ENCODE measurements around the gene PRDM10. TPM values are rescaled to one million over a fixed set of nuclear protein-coding genes. Genes with fewer than 3 reads are reported as not detected.
"Not testable (repeated sequence)": the region's sequence is repeated elsewhere in the genome, so short reads cannot be mapped to it uniquely, and the experiment has no call there.

PRDM10 gene
- polyA plus RNA-seq, 1 donor, result 5.1 TPM

DNA sequence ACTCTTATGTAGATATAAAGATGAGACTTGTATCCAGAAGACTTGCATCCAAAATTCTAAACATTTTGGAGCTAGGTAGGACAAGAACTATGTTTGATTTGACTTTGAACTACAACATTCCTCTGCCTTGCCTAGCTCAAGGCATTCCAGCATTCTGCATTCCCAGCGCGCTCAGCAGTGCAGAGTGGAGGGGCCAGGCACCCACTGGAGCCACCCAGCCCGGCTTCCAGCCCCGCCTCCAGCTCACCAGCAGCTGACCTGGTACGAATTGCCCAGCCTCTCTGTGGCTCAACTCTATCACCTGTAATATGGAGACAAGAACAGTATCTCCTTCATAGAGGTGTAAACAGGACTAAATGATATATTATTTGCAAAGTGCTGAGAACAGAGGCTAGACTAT is 28.8 kb downstream of the PRDM10 start:
- DNase-seq, result no peak

DNA sequence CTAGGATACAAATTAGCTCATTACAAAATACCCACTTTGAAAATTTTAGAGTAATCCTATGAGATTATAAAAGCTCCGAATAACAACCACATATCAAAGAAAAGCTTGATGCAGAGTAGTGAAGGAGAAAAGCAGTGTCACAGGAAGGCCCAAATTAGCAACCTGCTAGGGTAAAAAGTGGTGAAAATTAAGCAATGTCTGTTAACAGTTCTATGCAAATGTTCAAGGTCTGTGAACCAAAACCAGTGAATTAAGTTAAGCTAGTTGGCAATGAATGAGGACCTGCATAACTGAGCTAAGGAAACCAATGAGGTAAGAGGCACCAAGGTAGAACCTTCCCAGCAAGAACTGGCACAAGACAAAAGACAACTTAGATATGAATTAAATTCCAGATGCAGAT is 29.6 kb downstream of the PRDM10 start:
- DNase-seq, result no peak

DNA sequence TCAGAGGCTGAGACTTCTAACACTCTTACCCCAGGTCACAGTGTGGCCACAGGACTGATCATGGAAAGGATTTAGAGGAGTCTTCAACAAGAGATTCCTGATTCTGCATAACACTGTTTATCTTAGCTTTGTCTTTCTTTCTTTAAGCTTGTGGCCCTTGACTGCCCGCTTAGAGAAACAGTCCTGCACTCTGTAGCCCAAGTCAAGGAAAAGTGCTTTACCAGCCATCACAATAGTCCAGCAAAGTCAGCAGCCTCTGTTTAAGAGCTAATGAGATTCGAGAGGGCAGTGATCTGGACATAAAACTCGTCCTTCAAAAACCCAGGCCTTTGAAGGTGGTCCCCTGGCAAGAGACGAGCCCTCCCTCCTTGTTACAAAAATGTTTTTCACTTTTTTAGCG is 30.0 kb downstream of the PRDM10 start:
- DNase-seq, result no peak

DNA sequence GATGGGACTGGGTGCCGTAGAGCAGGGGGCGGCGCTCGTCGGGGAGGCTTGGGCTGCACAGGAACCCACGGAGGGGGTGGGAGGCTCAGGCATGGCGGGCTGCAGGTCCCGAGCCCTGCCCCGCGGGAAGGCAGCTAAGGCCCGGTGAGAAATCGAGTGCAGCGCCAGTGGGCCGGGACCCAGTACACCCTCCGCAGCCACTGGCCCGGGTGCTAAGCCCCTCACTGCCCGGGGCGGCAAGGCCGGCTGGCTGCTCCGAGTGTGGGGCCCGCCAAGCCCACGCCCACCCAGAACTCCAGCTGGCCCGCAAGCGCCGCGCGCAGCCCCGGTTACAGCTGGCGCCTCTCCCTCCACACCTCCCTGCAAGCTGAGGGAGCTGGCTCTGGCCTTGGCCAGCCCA is 30.8 kb downstream of the PRDM10 start:
- DNase-seq, result not testable (repeated sequence)

DNA sequence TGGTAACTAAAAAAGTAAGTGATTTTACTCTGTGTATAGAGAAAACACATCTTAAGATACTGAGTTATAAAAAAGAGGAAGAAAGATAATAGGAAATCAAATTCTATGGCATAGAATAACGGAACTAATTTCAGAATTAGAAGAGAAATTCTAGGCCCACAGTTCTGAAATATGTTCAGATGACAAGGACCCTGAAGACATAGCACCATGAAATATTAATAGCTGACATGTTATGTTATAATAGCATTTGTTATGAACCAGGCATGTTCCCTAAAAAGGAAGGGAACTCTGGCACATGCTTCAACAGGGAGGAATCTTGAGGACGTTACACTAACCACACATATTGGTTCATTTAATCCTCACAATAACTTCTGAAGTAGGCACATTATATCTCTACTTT is 32.7 kb downstream of the PRDM10 start:
- DNase-seq, result no peak

DNA sequence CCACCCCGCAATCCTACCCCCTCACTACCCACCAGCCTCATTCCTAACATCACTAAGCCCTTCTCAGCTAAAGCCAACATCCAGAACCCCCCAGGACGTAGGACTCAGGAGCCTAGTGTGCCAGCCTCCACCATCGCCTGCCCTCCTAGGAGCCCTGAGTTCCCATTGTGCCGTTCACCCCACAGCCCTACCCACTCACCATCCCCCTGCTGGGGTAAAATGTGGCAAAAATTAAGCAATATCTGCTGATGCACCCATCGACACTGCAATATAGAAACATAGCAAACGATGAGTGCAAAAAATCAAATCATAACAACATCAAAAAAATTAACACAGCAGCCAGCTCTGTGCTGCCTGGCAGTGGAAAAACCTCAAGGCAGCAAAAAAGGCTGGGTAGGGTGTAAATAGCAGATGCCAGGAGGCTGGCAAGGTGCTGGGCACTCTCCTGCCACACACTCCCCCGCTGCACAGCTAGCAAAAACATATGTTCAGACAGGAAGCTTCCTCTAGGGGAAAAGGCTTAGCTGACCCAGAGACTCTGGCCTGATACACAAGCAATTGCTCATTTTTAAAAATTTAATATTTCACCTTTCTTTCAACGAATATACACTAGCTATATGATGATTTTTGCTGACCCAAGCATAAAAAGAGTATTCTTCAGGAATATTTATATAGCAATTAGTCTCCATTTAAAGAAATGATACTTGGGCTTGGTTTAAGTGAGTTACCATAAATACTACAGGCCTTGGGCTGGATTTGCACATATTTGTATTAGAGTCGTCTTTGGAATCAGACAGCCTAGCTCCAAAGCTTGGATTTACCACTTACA is 33.8 kb downstream of the PRDM10 start:
- no peak for DNase-seq

DNA sequence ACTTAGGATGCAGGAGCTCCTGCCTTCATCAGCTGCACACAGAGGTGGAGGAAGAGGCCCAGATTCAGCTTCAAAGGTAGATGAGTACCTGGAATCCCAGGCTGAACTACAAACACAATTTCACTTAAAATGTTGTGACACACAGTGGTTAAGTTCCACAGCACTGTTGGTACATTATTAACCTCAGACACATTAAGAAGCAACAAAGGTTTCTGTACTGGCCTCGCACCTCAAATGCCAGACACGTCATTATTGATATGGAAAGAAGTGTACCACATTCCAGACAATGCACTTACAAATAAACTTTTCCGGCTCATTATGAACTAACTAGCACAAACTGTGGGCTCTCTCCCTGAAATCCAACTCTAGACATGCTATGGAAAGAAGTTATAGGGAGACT is 34.6 kb downstream of the PRDM10 start:
- DNase-seq, result no peak

DNA sequence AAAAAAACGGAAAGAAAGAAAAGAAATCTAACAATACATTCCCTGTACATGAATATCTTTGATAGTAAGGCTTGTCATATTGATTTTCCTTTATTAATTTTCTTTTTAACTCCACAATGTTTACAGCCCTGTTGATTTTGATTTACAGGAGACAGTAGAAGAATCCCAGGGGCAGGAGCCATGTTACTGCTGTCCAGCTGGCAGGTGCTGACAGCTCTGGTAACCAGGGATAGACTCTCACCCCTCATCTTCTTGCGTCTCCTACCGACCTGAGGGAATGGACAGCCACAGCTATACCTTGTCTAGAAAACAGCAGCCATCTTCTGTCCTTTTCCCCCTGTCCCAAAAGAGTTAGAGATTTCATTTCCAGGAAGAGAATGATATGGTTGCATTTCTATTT is 37.4 kb downstream of the PRDM10 start:
- DNase-seq, result no peak

DNA sequence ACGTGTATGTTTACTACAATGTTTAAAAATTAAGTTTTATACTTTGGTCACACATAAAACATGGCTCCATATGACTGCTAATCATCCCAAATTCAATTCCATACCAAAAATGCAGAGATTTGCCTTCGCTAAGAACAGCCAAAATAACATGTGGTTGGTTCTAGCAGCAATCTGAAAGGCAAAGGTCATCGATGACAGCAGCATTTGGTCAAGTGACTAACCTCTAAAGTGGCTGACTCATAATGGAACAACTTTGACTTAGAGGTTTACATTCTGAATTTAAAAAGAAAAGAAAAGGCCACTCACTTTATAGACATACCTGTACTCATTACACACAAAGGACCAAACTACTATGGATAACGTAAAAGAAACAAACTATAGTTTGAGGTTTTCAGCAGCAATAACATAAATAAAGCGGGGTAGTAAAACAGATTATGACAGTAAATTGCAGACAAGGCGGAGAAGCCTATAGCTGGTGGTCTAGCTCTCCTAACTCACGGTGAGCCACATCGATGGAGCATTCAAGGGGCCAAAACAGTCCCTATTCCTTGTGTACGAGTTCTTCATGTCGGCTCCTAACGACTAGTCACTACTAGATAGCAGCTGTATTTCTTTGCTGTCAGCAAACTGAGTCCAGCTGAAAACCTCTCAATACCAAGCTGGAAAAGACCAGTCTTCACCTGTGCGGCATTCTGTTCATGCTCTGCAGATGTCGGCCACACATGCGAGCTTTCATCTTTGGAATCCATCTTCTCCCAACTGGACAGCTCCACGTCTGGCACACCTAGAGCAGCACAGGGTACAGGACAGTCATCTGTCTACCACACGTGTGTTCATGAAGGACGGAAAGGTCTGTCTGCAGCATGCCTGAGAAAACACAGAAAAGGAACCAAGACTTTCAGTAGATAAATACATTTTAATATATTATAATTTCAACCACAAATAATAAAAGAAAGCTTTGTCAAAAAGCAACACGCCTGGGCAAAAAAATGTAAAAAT is 42.1 kb downstream of the PRDM10 start:
- DNase-seq, result no peak

DNA sequence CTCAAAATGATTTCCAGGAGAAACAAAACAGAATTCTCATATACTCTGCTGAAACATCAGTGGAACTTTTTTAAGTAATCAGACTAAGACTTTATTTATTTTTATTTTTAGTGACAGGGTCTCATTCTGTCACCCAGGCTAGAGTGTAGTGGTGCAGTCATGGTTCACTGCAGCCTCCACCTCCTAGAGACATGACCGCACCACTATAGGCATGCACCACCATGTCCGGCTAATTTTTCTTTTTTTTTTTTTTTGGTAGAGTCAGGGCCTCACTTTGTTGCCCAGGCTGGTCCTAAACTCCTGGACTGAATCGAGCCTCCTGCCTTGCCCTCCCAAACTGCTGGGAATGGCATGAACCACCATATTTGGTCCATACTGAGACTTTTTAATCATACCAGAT is 42.9 kb downstream of the PRDM10 start:
- no peak for DNase-seq

DNA sequence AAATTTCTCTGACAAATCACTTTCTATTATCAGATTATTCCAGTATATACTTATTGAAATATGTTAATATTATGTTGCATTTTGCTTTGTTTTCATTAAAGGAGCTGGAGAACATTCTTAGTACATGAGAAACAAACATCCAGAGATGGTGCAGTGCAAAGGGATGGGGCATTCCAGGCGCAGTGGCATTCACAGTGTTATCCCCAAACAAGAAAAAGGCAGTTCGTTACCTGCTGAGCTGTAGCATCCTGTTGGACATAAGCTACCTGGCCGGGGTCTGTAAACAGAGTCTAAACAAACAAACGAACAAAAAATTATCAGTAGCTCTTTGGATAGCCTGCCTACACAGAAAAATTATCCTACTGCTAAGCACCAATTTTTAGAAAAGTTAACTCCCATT is 47.4 kb downstream of the PRDM10 start:
- no peak for DNase-seq

DNA sequence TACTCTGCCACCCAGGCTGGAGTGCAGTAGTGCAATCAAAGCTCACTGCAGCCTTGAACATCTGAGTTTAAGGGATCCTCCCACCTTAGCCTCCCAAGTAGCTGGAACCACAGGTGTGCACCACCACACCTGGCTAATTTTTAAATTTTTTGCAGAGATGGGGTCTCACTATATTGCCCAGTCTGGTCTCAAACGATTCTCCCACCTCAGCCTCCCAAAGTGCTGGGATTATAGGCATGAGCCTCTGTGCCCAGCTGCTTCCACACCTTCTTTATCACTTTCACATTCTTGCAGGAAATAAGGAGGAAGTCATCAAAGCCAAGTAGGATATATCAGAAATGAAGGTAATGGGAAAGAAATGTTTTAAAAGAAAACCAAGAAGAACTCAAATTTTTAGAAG is 47.9 kb downstream of the PRDM10 start:
- DNase-seq, result not testable (repeated sequence)

DNA sequence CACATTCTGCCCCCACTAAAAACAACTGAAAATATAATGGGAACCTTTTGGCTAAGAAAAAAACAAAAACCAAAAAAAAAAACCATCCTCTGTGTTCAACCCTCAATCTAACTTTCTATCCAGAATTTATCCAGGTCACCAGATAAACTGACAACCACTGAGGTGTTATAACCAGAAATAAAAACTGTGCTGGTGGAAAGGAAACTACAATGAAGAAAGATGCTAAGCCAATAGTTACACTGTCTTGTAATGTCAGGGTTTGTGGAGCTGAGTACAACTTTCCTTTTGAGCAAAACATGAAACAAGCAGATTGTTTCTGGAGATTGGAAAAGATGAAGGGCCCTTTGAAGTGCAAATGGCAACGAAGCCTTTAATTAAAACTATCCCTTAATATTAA is 50.8 kb downstream of the PRDM10 start:
- DNase-seq, result no peak

DNA sequence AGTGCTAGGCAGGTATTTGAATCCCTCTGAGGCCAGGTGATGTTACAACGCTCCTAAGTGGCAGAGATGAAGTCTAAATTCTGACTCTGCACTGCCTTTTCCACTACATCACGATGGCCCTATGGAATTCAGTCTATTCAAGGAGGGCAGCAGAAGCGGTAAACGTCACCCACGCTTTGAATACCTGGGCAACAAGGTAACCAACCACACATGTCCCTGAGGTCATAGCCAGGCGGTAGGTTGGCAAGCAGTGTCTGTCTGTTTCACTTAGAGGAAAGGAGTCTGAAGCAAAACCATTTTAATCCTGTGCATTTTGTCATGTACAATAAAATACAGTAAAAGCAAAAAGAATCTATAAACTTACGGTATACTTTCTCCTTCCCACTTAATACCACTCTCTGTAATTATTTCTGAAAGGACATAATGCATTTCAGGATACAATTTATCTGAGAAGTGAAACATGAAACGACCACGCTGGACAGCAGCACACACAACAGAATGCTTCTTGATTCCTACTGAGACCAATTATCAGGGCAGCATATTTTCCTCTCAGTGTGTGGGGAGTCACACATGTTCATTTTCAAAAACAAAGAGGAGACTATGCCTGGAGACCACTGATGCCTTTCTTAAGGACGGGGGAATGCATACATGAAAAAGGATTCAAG is 51.3 kb downstream of the PRDM10 start:
- DNase-seq, result no peak

DNA sequence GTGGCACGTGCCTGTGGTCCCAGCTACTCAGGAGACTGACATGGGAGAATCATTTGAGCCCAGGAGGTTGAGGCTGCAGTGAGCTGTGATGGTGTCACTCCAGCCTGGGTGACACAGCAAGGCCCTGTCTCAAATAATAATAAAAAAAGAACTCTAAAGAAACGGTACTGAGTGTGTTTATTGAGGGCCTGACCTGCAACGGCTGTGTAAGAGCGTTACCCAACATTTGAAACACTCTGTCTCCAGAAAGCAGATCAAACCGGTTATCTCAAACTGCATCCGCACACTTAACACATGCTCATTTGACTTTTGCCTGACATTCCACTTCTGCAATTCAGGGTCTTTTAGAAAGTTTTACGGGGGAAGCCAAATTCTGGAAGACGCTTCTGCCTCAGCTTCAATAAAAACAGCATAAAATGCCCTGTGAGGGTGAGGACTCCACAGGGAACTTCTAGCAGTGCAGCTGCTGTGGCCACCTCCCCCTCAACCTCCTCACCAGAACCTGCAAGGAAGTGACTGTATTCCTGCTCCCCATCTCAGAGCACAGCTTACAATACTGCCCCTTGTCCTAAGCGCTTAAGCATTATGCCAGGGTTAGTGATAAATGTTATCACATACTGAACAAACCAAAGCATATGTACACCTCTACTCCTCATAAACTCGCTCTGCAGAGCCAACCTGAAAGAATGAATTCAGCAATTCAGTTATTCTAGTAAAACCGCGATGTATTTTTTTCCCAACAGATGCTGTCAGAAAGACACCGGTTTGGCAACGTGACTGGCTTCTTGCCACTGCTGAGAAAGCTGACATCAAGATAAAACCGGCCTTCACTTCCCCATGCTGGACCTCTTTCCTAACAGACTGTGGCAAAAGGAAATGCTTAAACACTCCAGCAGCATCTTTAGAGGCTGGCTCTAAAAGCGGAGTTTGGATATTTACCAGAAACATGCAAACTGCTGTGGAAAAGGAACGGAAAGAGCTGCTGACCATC is 52.2 kb downstream of the PRDM10 start:
- DNase-seq, result peak; percentile 79

DNA sequence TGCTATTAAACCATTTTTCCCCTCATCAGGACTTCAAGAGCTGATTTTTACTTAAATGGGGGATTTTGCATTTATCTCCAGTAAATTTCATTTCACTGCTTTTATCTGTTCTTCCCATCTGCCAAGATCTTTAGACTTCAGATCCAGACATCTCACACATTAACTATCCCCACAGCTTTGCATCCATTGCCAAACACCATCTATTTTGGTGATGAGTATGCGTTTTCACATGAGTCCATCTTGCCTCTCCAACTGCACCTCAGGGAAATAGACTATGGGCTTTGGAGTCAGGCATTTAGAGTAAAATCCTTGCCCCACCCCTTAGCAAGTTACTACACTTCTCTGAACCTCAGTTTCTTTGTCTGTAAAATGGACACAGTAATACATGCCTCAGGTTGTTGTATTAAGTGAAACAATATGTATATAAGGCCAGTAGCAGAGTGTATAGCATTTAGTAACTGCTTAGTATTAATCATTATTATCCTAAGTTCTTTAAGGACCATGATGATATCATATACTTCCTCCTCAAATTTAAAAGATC is 53.6 kb downstream of the PRDM10 start:
- DNase-seq, result no peak

DNA sequence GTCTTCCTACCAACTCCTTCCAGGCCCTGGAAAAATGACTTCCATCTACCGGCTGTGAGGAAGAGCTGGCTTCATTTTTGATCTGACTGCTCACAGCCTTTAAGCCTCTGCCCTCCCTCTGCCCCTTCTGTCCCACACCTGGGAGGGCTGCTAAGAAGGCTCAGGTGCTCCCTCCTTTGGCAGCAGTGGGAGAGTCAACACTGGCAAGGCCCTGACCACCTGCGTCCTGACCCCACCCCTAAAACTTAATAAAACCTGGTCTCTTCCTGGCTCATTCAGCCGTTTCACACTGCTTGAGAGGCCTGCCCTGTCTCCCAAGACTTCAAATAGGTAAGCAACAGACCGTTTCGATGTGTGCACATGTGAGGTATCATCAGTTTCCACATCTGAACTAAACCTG is 55.2 kb downstream of the PRDM10 start:
- DNase-seq, result no peak

DNA sequence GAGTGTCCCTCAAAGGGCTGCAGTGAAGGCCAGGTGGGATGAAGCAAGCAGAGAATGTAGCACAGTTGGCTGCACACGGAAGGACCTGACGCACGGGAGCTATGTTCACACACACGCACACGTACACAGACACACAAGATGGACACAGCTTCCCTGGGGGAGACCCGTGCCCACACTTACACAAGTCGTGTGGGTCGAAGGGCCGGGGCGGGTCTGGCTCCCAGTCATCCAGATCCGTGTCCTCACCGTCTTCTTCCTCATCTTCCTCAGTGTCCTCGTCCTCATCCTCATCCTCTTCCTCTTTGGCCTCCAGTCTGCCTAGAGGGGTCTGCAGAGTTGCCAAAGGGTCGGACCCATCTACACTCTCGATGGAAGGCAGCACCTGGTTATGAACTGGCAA is 55.7 kb downstream of the PRDM10 start:
- DNase-seq, result no peak

DNA sequence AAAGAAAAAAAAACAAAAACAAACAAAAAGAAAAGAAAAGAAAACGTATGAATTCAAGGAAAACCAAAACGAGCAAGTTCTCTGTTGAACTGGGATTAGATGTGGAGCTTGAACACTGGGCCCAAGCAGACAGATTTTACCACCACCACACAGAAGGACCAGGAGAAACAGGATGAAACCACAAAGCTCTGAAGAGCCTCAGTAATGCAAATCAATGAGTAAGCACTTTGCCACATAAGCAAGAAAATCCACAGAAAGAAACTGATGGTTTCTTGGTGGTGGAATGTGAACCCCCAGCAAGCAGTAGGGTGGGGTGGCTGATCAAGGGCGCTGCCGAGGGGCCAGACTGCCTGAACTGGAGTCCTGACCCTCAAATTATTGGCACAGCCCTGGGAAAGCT is 56.4 kb downstream of the PRDM10 start:
- DNase-seq, result no peak

DNA sequence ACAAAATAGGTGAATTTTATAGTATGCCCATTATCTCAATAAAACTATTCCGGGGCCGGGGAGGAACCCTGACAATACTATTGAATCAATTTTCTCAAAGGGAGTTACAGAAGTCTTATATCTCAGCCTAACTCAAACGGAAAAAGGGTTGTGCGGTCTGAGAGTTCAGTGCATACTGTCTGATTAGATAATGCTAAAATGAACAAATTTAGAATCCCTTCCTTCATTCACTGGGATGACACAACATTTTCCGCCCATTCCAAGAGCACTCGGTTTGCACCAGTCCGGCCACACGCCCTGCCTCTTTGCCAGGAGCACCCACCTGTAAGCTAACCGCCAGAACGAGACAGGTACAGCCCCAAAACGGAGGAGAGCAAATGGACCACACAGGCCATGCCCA is 57.3 kb downstream of the PRDM10 start:
- no peak for DNase-seq

DNA sequence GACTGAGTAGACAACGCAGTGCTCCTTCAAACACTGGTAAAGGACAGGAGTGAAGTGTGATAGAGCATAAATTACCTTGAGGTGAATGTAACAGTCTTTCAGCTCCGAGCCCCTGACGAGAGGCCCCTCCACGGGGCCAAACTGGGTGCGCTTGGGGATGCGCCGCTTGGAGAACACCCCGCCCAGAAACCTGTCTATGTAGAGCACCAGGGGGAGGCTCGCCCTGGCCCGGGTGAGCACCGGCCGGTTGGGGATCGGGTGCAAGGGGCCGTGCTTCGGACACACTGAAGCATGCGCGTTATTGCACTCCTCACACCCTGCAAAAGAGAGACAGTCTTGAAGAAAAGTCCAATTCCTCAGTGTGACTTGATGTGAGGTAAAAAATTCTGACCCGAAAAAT is 57.9 kb downstream of the PRDM10 start:
- no peak for DNase-seq

DNA sequence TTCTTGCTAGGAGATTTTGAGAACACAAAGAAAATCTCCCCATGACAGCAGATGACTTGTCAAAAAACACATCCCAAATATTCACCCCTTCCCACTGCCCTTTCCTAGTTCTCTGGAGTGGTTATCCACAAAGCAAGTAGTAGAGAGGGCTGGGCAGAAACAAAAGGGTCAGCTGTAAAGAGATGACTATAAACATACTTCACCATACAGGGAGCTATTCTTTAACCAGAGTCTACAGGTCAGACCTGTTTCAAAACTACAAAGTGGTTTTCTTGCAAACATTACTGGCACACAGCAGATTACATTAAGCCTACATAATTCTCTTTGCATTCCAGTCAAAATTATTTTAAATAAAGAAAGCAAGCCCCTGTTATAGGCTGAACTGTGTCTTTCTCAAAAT is 59.6 kb downstream of the PRDM10 start:
- no peak for DNase-seq
